NCI-H1105 (cell line): ENCODE results near the gene ZDHHC14.
"Not testable (repeated sequence)": the region's sequence is repeated elsewhere in the genome, so short reads cannot be mapped to it uniquely, and the experiment has no call there.

Experiments
- DNase-seq: peaks from one replicate; lab custom pipeline; 2025; lab: John Stamatoyannopoulos, UW

The ZDHHC14 gene

GRCh38 chr6:157691621-157692020, 310.6 kb downstream of the ZDHHC14 start:
- DNase-seq: not testable (repeated sequence)

DNA sequence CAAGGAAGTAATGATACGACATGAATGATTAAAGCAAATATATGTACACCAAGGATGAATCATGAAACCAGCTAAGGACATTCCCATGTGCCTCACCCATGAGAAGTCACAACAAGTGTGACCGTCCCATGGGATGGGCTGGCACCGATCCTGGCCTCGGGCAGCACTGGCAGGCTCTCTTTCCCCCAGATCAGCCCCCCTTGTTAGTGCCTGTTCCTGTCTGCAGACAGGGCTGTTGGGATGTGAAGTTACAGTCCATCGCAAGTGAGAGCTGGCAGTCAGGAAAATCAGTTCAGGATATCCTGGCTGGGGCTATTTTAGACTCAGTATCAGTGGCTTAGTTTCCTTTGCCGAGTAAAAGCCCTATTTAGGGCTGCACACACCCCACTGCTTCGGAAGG, 312.9 kb downstream of the ZDHHC14 start:
- no peak for DNase-seq

DNA sequence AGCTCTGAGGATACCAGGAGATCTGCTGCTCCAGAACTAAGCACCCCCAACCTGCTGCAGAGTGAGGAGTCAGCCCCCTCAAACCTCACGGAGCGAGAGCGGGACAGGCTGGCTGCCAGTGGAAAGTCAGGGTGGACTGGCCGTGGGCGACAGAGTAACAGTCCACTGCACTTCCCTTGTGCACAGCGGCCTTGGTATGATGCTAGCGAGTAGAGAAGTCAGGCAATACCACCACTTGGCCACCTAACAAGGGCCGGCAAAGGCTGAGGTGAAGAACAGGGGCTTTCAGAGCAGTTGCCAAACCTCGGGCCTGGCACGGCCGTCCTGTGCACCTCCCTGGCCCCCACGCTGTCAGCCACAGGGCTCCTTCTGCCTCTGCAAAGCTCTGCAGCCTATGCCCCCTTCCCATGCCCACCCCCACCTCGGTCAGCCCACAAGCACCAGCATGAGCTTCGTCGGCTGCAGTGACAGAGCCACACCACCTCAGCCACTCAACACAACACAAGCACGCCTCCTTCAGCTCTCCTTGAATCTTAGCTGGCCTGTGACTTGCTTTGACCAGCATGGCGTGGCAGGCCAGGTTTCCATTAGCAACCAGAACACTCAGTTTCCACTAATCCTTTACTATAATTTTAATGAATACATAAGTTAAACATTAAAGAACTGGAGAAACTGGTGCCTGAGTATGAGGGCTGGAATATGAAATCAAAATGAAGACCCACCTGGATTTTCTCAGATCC, 314.5 kb downstream of the ZDHHC14 start:
- DNase-seq: no peak

DNA sequence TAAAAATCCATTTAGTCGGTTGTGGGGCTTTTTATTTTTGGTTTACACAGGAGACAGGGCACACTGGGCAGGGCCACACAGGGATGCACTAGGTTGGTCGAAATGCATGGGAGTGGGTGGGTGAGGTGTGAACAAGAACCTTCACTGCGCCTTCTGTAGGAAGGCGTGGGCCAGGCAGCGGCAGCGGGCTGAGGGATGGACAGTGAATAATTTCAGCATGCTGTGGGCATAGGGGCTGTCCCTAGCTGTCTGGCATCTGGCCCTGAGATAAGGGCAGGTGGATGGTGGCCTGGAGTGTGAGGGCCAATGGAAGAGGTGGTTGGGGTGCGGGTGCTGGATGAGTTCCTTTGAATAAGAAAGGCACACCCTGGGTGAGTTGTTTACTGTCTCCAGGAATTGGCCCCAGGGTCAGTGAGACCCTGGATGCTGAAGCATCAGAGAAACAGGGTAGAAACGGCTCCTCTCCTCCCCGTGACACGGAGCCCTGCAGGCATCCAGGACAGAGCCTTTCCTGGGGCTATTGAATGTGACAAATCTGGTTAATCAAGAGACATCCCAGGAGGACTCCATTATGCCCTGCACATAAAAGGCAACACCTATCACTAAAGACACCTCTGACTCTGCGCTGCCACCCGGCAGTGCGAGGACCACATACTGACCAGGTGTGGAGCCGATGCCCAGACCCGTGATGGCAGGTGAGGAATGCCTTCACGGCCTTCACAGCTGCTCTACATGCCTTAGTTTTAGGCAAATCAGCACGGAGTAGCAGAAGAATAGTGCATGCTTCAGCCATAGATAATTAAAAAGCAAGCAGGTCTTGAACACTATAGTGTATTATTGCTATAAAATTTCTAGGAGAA, 319.0 kb downstream of the ZDHHC14 start:
- no peak for DNase-seq

- not testable (repeated sequence) for DNase-seq
These were observed 325.4 kb downstream of the ZDHHC14 start for GRCh38 chr6:157706351-157706750.

GRCh38 chr6:157706883-157707282, 325.9 kb downstream of the ZDHHC14 start:
- no peak for DNase-seq

DNA sequence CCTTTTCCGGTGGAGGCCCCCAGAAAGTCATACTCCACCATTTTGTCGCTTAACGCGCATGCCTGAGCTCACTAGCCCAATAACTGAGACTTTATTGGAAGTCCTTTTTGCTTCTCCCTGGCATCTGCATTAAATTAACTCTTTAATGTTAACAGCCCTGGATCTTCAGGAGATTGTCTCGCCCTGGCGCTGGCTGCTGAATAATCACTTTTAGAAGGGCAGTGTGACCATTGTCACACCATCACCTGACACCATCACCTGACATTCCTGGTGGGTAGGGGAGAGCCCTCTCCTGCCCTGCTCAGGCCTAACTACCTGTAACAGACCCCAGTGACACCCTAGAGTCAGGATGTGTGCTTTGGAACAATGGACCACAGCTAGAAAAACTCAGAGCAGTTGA, 326.6 kb downstream of the ZDHHC14 start:
- no peak for DNase-seq

DNA sequence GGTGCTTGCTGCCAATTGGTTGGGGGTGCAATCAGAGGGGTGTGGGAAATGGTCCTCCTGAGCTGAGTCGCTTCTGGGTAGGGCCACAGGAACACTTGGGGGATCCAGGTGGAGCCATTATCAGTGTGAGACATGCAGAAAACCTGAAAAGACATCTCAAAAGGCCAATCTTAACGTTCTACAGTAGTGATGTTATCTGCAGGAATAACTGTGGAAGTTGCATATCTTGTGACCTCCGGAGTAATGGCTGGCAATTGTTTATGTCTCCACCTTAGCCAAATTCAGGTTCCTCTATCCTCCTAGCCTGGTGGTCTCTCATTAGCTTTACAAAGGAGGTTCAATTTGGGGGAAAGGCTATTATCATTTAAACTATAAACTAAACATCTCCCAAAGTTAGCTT, 327.2 kb downstream of the ZDHHC14 start:
- no peak for DNase-seq

DNA sequence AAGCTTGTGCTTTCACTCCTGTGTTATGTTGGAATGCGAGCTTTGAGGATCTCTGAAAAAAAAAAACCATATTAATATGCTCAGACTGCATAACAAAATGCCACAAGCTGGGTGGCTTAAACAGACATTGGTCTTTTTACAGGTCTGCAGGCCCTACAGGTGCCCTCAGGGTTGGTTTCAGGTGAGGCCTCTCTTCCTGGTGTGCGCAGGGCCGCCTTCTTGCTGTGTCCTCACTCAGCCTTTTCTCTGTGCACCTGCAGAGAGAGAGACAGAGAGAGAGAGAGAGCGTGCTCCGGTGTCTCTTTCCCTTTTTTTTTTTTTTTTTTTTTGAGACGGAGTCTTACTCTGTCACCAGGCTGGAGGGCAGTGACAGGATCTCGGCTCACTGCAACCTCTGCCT, 327.9 kb downstream of the ZDHHC14 start:
- DNase-seq: no peak

DNA sequence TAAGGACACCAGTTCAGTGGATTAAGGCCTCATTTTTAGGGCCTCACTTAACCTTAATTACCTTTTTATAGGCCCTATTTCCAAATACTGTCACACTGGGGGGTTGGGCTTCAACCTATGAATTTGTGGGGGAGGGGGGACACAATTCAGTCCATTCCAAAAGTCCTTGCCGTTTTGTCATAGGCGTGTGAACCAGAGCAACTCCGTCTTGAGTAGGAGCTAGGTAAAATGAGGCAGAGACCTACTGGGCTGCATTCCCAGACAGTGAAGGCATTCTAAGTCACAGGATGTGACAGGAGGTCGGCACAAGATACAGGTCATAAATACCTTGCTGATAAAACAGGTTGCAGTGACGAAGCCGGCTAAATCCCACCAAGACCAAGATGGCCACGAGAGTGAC, 328.6 kb downstream of the ZDHHC14 start:
- no peak for DNase-seq

DNA sequence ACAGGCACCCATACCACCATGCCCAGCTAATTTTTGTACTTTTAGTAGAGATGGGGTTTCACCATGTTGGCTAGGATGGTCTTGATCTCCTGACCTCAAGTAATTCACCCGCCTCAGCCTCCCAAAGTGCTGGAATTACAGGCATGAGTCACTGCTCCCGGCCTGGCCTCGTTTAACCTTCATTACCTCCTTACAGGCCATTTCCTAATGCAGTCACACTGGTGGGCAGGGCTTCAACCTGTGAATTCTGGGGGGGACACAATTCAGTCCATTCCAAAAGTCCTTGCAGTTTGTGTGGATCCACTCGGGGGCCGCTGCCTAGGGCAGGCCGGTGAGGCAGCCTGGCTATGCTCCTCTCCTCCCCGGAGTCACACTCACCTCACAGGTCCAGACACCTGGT, 329.6 kb downstream of the ZDHHC14 start:
- no peak for DNase-seq

DNA sequence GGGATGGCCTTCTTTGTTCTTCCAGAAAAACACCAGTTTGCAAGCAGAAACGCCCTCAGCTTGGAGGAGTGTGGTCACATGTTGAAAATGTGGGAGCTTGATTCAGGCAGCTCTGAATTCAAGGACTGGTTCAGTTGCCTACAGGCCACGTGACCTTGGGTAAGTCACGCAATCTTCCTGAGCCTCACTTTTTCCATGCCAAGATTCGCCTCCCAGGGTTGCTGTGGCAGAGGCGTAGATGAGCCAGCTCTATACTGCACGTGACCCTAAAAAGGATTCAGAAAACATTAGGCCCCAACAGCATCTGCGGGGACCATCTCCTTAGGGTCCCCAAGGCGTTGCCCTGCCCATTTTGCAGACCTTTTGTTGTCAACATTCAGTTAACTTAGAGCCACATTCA, 330.1 kb downstream of the ZDHHC14 start:
- no peak for DNase-seq

DNA sequence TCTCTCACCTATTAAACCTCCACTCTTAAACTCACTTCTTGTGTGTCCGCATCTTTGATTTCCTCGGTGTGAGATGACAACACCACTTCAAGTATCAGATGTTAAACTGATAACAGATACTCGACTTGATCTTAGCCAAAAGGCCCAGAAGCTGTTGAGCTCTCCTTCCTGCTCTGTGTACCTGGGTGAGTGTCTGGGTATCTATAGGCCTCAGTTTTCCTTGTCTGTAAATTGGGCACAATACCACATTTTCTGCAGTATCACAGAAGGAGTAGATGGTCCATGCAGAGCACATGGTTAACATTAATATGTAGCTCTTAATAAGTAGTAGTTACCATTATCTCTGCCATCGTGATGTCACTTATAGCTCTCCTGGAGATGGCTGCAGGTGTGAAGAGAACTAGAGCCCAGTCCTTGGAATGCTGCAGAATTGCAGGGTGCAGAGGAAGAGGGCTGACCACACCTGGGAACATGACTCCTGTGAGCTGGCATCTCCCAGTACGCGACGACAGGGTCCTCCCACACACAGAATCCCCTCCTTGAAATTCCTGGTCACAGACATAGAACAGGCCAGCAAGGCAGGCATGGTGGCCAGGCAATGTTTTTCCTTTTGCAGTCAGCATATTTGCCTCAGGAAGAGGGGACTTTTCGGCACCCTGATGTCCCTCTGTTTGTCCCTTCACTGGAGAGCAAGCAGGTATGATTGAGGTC, 331.8 kb downstream of the ZDHHC14 start:
- DNase-seq: no peak

GRCh38 chr6:157713451-157714152, 332.6 kb downstream of the ZDHHC14 start:
- no peak for DNase-seq

DNA sequence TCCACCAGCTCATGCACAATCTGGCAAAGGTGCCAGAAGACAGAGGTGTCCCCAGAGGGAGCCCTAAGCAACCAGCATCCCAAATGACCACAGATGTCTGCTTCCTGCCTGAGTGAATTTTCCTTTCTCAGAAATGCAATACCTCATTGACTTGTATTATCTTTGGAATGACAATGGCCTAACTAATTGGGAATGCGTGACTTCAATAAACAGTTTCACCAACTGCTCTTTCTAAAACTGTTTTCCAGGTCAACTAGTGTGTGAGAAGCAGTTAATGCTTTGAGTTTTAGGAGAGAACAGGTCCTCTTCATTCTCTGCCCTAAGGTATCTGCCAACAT, 333.1 kb downstream of the ZDHHC14 start:
- no peak for DNase-seq

GRCh38 chr6:157715728-157716164, 334.8 kb downstream of the ZDHHC14 start:
- no peak for DNase-seq

DNA sequence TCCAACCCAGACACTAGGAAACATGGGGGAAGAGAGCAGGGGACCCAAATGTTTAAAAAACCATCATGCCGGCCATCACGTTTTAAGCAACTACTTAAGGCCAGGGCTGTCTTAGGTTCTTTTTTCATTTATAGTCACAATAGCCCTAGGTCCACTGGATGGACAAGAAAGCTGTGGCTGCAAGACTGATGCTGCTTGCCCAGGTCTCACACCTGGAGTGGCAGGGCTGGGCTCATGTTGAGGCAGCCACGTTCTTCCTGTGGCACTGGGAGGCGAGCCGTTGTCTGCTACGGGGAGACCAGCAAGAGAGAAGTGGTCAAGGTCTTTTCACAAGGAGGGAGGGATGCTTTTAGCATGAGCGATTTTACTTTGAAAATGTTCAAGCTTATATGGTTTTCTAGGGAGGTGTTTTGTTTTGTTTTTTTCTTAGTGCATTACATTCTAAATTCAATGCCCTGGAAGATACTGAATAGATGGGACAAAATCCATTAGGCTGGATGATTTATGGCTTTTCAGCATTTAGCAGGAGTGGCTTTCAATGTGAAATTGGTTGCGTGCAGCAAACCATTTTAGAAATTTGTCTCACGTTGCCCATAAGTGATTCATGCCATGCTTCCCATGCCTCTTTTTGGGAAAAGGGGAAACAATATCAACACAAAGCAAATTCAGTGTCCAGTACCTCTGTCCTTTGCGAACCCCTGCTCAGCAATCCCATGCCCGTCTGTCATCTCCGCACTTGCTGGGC, 335.4 kb downstream of the ZDHHC14 start:
- DNase-seq: peak; percentile 19

DNA sequence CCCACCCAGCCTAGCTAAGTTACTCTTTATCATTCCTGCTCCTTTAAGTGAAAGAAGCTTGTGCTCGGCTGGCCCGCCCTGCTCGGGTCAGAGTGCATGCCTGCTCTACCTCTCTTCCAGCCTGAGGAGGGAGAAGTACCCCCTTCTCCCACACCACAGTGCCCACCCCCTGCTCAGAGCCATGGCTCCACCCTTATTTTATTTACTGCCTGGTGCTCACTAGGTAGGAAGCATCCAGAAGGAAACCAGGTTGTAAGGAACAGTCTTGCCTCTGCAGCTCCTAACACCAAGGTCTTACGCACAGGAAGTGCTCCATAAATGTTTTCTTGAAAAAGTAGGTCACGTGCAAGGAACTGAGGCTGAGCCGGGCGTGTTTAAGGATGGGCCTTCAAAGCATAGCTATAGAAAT, 336.4 kb downstream of the ZDHHC14 start:
- DNase-seq: no peak

GRCh38 chr6:157718503-157719187, 337.7 kb downstream of the ZDHHC14 start:
- no peak for DNase-seq

GRCh38 chr6:157720964-157721363, 340.0 kb downstream of the ZDHHC14 start:
- DNase-seq: not testable (repeated sequence)

DNA sequence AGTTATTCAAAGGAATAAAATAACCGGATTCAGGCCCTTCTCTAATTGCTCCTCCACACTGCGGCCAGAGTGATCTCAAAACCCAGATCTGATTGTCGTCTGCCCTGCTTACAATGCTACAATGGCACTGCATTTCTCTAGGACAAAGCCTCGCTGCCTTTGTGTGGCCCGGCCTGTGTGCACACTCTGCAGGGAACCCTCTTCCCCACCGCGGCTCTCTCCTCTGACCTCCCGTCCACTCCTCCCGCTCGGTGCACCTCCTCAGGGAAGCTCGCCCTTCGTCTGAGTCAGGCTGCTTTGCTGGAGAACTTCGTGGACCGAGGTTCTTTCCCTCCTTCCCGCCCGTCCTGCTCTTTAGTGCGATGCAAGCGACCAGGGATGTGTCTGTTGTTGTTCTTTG, 340.4 kb downstream of the ZDHHC14 start:
- DNase-seq: no peak
